NCI-H2029 (cell line): ENCODE results near the gene CMPK1.
A peak's percentile ranks its signal among the peaks of the same experiment; 100 is the strongest.
"Not testable (repeated sequence)": the region's sequence is repeated elsewhere in the genome, so short reads cannot be mapped to it uniquely, and the experiment has no call there.

Experiments
- DNase-seq: peaks from one replicate; lab custom pipeline; 2025; lab: John Stamatoyannopoulos, UW

CMPK1 gene

DNA sequence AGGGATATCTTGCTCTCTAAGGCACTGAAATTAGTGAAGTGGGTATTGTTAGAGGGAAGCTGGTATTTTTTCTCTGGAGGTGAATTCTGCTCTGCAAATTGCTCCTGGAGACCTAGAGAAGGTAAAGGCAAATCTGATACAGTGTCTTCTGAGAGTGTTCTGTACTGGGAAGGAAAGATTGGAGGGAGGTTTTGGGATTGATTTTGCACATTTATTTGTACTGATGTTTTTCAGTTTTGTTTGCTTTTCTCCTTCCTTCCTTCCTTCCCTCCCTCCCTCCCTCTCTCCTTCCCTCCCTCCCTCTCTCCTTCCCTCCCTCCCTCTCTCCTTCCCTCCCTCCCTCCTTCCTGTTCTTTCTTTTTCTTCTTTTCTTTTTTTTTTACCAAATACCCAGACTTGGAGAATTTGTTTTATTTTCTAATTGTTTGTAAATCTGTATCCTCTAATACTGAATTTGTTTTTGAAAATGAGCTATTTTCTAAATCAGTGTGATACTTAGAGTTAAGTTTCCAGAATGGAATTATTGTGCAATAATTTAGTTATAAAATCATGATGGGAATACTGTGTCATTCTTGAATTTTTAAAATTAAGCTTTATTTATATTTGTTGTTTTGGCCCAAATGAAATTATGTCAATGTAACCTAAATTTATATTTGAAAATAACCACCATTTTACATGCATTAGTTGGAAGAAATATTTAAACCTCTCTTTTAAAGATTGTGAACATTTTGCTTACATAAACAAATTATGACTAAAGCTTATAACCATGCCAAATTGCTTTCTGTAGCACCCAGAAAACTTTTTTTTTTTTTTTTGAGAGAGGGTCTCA is 4.9 kb downstream of the CMPK1 start:
- no peak for DNase-seq

DNA sequence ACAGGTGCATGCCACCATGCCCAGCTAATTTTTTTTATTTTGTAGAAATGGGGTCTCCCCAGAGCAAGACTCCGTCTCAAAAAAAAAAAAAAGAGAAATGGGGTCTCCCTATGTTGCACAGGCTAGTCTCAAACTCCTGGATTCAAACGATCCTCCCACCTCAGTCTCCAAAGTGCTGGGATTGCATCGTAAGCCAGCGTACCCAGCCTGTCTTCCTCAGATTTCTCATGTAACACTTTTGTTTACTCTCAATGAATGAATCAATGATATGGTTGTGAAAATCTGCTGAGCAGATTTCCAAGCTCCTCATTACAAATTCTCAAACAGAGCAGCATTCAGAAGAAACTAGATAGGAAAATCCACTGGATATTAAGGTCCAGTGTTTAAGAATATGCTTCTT is 6.6 kb downstream of the CMPK1 start:
- DNase-seq: no peak

DNA sequence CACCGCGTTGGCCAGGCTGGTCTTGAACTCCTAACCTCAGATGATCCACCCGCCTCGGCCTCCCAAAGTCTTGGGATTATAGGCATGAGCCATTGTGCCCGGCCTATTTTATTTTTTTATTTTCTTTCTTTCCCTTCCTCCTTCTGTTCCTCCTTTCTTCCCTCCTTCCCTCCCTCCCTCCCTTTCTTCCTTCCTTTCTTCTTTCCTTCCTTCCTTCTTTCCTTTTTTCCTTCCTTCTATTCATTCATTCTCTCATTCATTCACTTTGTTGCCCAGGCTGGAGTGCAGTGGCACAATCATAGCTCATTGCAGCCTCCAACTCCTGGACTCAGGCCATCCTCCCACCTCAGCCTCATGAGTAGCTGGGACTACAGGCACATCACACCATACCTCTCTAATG is 13.4 kb downstream of the CMPK1 start:
- DNase-seq: not testable (repeated sequence)

DNA sequence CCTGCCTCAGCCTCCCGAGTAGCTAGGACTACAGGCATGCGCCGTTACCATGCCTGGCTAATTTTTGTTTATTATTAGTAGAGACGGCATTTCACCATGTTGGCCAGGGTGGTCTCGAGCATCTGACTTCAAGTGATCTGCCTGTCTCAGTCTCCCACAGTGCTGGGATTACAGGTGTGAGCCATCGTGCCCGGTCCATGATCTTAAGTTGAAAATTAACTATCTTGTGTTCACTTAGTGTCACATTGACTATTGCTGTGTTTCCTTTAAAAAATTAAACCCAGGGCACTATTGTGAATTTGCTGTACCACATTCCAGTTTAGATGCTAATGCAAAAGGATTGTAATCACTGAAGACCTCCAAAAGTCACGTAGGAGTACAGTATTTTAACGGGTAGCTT is 14.1 kb downstream of the CMPK1 start:
- DNase-seq: no peak

DNA sequence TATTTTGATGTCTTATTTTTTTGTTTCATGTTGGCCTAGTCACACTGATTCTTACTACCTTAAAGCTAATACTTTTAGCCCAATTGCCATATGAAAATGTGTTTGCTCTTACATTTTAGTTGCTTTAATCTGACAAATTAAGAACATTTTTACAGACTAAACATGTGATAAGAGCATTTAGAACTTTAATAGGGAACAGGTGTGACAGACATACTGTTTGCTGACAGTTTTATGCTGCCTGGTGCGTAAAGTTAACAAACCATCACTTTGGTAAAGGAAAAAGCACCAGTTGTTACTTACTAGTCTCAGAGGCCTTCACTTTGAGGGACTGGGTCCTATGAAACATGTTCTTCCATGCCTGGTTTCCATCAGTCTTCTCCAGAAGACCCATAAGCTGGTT is 14.7 kb downstream of the CMPK1 start:
- DNase-seq: no peak

DNA sequence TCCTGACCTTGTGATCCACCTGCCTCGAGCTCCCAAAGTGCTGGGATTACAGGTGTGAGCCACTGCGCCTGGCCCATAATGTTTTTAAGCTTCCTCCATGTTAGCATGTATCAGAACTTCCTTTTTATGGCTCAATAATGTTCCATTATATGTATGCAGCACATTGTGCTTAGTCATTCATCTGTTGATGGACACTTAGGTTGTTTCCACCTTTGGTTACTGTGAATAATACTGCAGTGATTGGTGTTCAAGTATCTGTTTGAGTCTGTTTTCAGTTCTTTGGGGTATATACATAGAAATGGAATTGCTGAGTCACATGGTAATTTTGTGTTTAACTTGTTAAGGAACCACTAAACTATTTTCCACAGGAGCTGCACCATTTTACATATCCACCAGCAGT is 17.7 kb downstream of the CMPK1 start:
- DNase-seq: no peak

DNA sequence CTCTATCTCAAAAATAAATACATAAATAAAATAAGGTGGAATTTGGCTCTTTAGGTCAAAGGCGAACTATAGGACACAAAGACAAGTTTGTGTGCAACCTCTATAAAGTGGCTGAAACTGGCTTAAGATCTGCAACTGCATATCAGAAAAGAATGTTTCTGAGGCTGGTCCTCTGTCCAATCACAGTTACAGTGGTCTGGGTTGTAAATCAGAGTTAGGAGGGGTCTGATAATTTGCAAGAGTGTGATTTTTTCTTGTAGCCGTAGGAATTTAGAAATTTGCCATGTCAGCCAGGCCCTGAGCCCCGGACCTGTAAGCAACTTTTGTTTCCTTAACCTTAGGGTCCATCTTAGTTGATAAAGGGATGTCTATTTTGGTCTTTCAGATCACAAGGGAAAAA is 27.8 kb downstream of the CMPK1 start:
- no peak for DNase-seq

DNA sequence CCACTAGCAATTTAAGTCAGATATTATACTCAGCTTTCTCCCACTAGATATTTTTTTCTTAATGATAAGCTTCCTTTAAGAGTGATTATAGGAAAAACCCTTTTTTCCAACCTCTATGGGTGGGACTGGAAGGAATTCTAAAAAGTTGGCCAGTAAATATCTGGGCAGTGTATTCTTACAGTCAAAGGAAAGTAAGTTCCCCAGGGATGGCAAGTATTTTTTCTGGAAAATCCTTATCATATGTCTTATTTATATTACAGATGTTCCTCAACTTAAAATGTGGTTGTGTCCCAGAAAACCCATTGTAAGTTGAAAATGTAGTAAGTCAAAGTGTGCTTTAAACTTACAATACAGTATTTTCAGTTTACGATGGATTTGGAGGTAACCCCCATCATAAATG is 29.2 kb downstream of the CMPK1 start:
- DNase-seq: no peak

DNA sequence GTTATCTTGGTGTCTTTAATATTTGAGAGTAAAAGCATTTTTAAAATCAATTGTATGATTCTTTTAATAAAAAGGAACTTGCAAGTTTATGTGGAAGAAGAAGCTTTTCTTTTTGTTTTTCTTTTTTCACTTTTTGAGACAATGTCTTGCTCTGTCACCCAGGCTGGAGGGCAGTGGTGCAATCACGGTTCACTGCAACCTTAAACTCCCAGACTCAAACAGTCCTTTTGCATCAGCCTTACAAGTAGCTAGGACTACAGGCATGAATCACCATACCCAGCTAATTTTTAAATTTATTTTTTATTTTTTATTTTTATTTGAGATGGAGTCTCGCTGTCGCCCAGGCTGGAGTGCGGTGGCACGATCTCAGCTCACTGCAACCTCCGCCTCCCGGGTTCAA is 34.1 kb downstream of the CMPK1 start:
- no peak for DNase-seq

DNA sequence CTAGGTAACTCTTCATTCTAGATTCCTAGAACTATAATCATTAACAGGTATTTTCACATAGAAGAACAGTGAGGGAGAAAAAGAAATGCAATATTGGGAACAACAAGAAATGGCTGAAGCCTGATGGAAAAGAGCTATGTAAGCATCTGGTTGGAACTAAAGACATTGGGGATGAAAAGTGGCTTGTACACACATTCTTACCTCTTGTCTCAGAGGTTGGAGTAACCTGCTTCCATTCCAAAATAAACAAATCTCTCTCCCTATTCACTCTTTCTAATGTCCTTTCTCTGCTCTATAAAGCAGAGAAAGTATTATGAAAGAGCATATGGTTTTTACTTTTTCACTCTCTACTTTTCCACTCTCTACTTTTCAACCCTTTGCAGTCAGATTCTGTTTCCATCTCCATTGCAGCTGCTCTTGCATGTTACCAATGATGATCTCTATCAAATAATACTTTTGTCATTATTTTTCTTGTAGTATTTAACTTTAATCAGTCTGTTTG is 37.5 kb downstream of the CMPK1 start:
- no peak for DNase-seq

DNA sequence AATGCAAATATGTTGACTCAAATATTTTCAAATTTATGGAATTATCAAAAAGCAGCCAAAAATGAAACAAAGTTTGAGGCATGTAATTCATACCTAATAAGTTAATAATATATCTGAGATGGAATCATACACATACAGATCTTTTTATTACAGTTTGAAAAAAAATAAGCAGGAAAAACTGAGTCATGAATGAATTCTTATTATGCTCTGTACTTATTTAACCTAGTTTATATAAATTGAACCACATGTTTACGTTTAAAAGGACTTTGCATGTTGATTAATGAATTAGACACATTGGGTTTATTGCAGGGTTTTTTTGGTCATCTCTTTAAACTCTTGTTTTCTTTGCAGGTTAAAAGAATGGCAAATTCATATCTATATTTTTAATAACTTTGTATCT is 40.9 kb downstream of the CMPK1 start:
- DNase-seq: no peak

DNA sequence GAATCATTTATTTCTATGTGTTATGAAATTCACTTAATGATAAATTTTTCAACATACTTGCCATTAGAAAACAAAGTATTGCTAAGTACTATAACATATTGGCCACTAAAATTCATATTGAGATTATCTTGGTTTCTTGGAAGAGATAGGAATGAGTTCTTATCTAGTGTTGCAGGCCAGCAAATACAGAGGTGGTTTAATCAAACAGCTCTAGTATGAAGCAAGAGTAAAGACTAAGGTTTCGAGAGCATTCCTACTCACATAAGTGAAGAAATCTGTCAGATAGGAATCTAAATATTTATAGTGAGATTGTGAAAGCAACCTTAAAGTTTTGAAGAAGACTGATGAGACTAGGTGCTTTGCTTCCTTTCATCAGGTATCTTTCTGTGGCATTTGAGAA is 44.6 kb downstream of the CMPK1 start:
- DNase-seq: no peak

DNA sequence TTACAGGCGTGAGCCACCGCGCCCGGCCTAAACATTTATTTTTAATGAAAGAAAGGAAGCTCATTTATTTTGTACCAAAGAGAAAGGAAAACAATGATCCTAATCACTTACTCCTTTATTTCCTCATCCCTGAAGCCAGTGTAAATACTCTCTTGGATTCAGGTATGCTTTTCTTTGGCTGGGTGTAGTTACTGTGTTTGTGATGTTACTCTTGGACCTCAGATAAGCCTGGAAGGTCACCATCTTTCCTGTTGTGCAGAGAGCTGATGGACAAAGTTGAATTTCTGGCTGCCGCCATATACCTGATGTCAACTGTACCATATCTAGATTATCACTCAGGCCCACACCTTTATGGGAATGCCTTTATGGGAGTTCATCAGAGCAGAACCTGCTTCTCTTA is 47.1 kb downstream of the CMPK1 start:
- peak; percentile 42 for DNase-seq

DNA sequence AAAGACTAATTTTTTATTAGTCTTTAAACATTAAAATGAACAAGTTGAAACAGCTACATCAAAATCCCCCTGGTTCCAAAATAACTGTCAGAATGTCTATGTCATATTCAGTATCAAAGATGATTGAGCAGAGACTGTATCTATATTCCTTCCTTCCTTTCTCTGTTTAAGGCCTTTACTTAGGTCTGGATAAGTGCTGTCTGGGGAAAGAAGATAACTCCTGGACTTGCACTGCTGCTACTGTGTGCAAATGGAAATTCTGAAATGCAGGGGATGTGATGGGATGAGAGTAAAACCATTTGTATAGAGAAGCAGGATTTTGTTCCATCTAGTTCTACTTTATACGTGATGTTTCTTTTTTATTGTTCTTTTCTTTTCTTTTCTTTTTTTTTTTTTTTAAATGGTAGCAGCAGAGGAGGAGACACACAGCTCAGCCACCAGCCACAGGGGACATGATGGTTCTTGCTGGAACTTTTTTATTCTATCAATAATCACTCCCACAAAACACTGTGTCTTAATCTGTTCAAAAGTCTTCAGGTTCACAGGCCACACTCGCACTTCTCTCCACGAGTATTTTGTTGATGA is 48.9 kb downstream of the CMPK1 start:
- DNase-seq: no peak

DNA sequence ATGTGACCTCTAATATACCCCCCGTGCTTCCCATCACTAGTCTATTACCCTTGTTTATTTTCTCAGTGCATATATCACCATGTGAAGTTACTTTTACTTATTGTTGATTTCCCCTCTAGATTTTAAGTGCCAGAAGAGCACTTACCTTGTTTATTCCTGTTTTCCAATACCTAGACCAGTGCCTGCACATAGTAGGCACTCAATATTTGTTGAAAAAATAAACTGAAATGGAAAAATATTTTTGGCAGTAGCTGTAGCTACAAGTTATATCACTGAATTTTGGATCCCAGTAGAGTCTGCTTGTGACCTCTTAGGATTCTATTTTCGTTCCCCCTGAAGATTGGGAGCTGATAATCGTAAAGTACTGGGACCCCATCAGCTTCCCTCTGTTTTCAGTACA is 50.5 kb downstream of the CMPK1 start:
- DNase-seq: no peak

DNA sequence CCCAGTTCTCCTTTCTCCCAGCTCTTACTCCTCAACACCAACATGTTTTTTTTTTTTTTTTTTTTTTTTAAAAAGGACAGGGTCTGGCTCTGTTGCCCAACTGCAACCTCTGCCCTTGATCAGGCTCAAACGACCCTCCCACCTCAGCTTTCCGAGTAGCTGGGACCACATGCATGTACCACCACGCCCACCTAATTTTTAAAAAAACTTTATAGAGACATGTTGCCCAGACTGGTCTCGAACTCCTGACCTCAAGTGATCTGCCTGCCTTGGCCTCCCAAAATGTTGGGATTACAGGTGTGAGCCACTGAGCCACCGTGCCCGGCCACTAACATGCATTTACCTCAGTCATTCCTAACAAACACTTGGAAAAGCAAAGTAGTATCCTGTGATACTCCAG is 51.4 kb downstream of the CMPK1 start:
- DNase-seq: no peak

DNA sequence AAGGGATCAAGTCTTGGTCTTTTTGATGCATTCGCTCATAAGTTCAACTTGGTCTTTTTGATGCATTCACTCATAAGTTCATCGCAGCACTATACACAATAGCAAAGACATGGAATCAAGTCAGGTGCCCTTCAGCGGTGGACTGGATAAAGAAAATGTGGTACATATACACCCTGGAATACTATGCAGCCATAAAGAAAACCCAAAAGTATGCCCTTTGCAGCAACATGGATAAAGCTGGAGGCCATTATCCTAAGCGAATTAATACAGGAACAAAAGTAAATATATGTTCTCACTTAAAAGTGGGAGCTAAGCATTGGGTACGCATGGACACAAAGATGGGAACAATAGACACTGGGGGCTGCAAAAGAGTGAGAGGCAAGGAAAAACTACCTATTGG is 52.7 kb downstream of the CMPK1 start:
- DNase-seq: no peak

DNA sequence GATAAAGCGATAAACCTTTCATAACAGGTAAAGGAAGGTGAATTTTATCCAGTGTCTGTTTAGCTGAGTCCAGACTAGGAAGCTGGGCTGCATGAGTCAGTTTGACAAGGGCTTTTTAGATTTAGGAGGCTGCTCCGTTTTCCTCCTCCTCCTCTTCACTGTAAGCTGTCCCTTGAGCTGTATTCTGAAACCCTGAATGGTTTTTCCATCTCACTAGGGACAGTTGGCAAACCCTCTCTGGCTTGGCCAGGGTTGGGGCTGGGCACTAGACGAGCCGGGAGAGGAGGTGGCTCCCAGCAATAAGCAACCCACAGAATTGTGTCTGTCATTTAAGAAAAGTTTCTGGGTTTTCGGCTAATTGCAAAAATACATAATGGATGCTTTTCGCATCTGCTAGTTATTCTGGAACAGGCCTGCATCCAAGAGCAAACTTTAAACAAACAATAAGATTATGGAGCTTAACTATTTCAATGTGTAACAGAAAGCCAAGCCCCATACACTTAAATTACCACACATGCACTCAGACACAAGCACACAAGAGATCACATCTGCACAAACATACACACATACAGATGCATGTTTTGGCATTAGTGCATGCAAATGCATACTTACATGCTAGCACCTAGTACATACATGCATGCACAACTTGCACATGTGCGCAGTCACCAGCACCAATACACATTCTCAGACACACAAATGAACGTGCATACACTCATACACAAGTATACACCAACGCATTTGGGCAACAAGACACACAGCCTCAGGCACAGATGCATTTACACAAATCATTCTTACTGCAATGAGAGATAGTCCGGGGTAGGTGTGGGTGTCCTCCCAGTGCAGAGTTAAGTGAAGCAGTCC is 54.7 kb downstream of the CMPK1 start:
- DNase-seq: no peak

DNA sequence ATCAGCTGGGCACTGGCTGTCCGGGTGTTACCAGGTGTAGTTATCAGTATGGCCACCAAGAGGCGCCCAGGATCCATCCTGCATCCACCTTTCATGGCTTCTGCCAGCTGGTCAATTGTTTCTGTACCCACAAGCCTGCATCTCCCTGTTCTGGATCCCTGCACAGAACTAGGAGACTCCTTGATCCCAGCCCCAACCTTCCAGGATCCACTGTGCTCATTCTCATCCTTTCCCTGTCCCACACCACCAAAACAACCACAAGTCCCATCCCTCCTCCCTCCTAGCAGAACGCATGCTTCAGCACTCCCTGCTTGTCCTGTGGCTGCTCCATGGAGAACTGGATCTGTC is 55.3 kb downstream of the CMPK1 start:
- peak; percentile 77 for DNase-seq

DNA sequence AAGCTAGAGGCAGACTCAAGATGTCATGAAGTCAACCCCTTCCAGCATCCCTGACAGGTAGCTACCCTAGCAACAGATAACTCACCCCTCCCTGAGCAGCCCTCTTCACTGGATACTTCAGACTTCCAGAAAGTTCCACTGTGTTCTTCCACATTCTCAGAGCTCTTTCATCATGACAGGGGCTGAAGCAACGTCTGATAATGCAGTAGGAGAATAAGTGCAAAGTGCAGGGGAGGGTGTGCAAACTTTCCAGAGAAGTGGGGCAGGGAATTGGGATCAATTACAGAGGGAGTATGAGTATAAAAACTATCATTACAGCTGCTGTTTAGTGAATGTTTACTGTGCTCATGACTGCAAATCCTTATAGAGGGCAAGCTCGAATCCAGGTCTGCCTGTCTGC is 56.1 kb downstream of the CMPK1 start:
- DNase-seq: no peak

DNA sequence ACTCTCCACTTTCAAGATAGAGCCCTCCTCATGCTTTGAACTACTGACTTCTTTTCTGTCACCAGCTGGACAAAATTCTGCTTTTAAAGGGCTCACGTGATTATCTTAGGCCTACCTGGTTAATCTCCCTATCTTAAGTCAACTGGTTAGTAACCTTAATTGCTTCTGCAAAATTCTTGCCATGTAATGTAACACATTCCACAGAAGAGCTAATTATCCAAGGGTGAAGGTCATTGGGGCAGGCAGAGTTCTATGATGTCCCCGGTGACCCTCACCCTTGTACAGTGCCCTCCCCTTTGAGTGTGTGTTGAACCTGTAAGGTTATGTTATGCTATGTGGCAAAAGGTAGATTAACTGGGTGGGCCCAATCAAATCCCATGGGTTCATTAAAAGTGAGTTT is 57.3 kb downstream of the CMPK1 start:
- no peak for DNase-seq

DNA sequence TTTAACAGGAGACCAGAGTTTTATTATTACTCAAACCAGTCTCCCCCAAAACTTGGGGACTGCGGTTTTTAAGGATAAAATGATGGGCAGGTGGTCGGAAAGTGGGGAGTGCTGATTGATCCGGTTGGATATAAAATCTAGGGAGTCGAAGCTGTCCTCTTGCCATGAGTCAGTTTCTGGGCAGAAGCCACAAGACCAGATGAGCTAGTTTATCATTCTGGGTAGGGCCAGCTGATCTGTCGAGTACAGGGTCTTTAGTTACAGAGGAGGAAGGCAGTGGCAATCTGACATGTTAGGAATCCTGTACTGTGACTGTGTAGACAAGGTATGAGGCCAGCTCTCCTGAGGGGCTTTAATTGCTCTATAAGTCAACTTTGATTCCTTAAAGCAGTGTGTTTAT is 59.6 kb downstream of the CMPK1 start:
- DNase-seq: no peak

DNA sequence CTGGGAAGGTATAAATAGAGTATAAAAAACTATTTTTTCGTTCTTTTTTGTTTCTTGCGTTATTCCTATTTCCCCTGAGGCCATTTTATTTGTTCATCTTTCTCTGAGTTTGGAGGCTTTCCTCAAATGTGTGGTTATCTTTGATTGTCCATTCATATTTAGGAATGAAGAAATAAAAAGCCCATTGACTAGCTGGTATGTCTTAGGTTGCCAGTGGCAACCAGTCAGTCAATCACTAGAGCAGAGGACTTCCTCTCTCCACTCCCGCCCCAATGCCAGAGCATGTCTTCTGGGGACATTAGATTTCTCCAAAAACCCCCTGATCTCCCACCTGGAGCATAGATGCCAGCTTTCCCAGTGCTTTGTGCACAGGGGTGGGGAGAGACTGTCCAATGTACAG is 61.8 kb downstream of the CMPK1 start:
- no peak for DNase-seq
